ENCODE data around the gene GPR87. TPM values are rescaled to one million over a fixed set of nuclear protein-coding genes. Genes with fewer than 3 reads are reported as not detected.

The GPR87 gene
- total RNA-seq, 1 donor from 2014 or later = not detected

DNA sequence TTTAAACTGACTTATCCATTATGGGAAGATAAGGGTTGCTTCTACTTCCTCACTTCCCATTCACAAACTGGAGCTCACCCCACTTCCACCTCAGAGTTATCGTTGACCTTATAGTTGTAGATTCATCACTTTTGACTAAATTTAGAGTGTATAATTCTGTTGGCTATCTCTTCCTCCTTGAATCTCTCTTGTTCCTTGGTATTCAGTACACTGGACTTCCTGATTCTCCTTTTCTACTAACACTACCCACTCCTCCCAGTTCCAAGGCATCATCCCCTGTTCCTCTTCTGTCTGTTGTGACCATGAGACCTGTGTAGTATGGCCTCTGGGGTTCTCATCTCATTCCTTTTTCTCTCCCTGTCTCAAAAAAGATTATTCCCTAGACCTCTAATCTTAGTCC is 5.9 kb upstream of the GPR87 start:
- TF ChIP-seq CTCF (IDR thresholded peaks at IDR 0.05) = no peak
- Histone ChIP-seq H3K27me3 (no peaks in the 10 kb centered on the region), H3K36me3 (no peaks in the 10 kb centered on the region), H3K4me3 (no peak overlapping the region), H3K9me3 (no peaks in the 10 kb centered on the region), H3K27ac (no peak overlapping the region), H3K4me1 (no peaks in the 10 kb centered on the region)
- intact Hi-C loops (cut with DNase I) = no loop called here
- DNase-seq (ENCODE audit: low spot score in 2 of 2) = no peak

- Histone ChIP-seq H3K4me3 (no peak overlapping the region), H3K36me3 (no peaks in the 10 kb centered on the region), H3K27me3 (no peaks in the 10 kb centered on the region), H3K9me3 (no peaks in the 10 kb centered on the region), H3K27ac (no peak overlapping the region), H3K4me1 (no peaks in the 10 kb centered on the region)
- no peak for DNase-seq (ENCODE audit: low spot score in 2 of 2)
- no peak for TF ChIP-seq CTCF (IDR thresholded peaks at IDR 0.05)
- intact Hi-C loops (cut with DNase I) = no loop called here
These were observed 4.9 kb upstream of the GPR87 start for GRCh38 chr3:151321526-151321925.

- no peak for DNase-seq (ENCODE audit: low spot score in 2 of 2)
- Histone ChIP-seq H3K4me3 (no peak overlapping the region), H3K4me1 (no peaks in the 10 kb centered on the region), H3K27ac (no peak overlapping the region), H3K27me3 (no peaks in the 10 kb centered on the region), H3K9me3 (no peaks in the 10 kb centered on the region), H3K36me3 (no peaks in the 10 kb centered on the region)
- TF ChIP-seq CTCF (IDR thresholded peaks at IDR 0.05) = no peak
- intact Hi-C loops (cut with DNase I) = no loop called here
These were observed 3.5 kb upstream of the GPR87 start for GRCh38 chr3:151320131-151320530.

DNA sequence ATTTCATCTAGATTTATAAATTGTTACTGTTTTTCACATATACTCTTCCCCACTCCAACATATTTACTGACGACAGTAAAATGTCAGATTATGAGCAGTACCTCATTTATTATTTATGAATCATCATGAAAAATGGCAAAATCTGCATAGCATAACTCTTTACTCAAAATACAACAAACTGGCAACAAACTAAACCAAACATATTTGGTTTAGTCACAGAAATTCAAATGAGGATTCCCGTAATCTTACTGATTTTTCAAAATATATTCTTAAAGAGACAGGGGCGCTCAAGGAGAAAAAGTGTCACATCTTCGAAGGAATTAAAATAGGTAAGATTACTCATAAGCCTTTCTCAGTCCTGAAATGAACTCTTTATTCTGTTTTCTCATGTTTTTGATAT is 3.0 kb upstream of the GPR87 start:
- no peaks in the 10 kb centered on the region for H3K36me3 ChIP-seq
- no peaks in the 10 kb centered on the region for H3K27me3 ChIP-seq
- TF ChIP-seq CTCF (IDR thresholded peaks at IDR 0.05) = no peak
- no peak for DNase-seq (ENCODE audit: low spot score in 2 of 2)
- no peak overlapping the region for H3K27ac ChIP-seq
- intact Hi-C loops (cut with DNase I) = no loop called here
- H3K4me1 ChIP-seq = no peaks in the 10 kb centered on the region
- H3K9me3 ChIP-seq = no peaks in the 10 kb centered on the region
- no peak overlapping the region for H3K4me3 ChIP-seq

- Histone ChIP-seq H3K4me3 (no peak overlapping the region), H3K9me3 (no peaks in the 10 kb centered on the region), H3K27ac (no peak overlapping the region), H3K4me1 (no peaks in the 10 kb centered on the region), H3K36me3 (no peaks in the 10 kb centered on the region), H3K27me3 (no peaks in the 10 kb centered on the region)
- no peak for DNase-seq (ENCODE audit: low spot score in 2 of 2)
- intact Hi-C loops (cut with DNase I) = no loop called here
- no peak for TF ChIP-seq CTCF (IDR thresholded peaks at IDR 0.05)
These were observed 2.4 kb upstream of the GPR87 start for GRCh38 chr3:151318991-151319390.

DNA sequence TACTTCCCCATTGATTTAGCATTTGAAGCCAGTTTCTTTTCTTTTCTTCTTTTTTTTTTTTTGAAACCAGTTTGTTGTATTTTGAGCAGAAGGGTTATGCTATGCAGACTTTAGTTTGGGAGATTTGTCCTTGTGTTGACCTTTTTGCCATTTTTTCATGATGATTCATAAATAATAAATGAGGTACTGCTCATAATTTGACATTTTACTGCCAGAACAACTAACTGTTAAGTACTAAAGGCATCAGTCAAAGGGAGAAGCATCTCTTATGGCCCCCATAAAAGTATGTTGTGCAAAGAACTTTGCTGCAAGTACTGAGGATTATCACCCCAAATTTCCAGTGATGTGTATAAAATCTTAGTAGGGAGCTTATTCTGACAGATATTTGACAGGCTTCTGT is 1.7 kb upstream of the GPR87 start:
- DNase-seq (ENCODE audit: low spot score in 2 of 2) = no peak
- Histone ChIP-seq H3K27me3 (no peaks in the 10 kb centered on the region), H3K4me3 (no peak overlapping the region), H3K9me3 (no peaks in the 10 kb centered on the region), H3K27ac (no peak overlapping the region), H3K36me3 (no peaks in the 10 kb centered on the region), H3K4me1 (no peaks in the 10 kb centered on the region)
- intact Hi-C loops (cut with DNase I) = no loop called here
- TF ChIP-seq CTCF (IDR thresholded peaks at IDR 0.05) = no peak

Measured in ascending aorta (tissue), 2 donors.